ENCODE results near the gene NFIA. TPM values are rescaled to one million over a fixed set of nuclear protein-coding genes. Genes with fewer than 3 reads are reported as not detected.

NFIA gene
- total RNA-seq, 1 experiment from 2014 or later, result 38.6 TPM

GRCh38 chr1:61266738-61267137 is 184.4 kb downstream of the NFIA start:
- Mint-ChIP-seq H3K36me3 (ENCODE audit: insufficient read depth, unreplicated experiment) (no peaks in the 10 kb centered on the region), H3K4me1 (ENCODE audit: low read depth, unreplicated experiment) (peaks cover 14% of the 10 kb centered on the region), H3K27me3 (ENCODE audit: unreplicated experiment) (no peaks in the 10 kb centered on the region), H3K4me3 (ENCODE audit: low read depth, unreplicated experiment) (no peak overlapping the region), H3K9me3 (ENCODE audit: low read depth, unreplicated experiment) (no peaks in the 10 kb centered on the region), H3K27ac (ENCODE audit: unreplicated experiment) (no peak overlapping the region)
- CTCF ChIA-PET, result no interaction called here
- no peak for DNase-seq
- intact Hi-C loops (cut with micrococcal nuclease; ENCODE audit: unreplicated experiment), result no loop called here
- no TSS peak for BruUV-seq (replicated peaks)
- TF ChIP-seq CTCF (IDR thresholded peaks at IDR 0.05; ENCODE audit: unreplicated experiment), result no peak

- DNase-seq, result no peak
- no TSS peak for BruUV-seq (replicated peaks)
- CTCF ChIA-PET, result interaction anchor here (0.7 kb wide), 1 partner anchor 135 kb away, joined by 5 read pairs; no protein-coding TSS in a partner anchor
- no peak for TF ChIP-seq CTCF (IDR thresholded peaks at IDR 0.05; ENCODE audit: unreplicated experiment)
- H3K4me1 Mint-ChIP-seq (ENCODE audit: low read depth, unreplicated experiment), result peaks cover 14% of the 10 kb centered on the region
- H3K4me3 Mint-ChIP-seq (ENCODE audit: low read depth, unreplicated experiment), result no peak overlapping the region
- no peaks in the 10 kb centered on the region for H3K9me3 Mint-ChIP-seq (ENCODE audit: low read depth, unreplicated experiment)
- H3K27ac Mint-ChIP-seq (ENCODE audit: unreplicated experiment), result no peak overlapping the region
- no peaks in the 10 kb centered on the region for H3K36me3 Mint-ChIP-seq (ENCODE audit: insufficient read depth, unreplicated experiment)
- H3K27me3 Mint-ChIP-seq (ENCODE audit: unreplicated experiment), result no peaks in the 10 kb centered on the region
- intact Hi-C loops (cut with micrococcal nuclease; ENCODE audit: unreplicated experiment), result no loop called here
Measured at GRCh38 chr1:61268546-61269240, 186.3 kb downstream of the NFIA start.

DNA sequence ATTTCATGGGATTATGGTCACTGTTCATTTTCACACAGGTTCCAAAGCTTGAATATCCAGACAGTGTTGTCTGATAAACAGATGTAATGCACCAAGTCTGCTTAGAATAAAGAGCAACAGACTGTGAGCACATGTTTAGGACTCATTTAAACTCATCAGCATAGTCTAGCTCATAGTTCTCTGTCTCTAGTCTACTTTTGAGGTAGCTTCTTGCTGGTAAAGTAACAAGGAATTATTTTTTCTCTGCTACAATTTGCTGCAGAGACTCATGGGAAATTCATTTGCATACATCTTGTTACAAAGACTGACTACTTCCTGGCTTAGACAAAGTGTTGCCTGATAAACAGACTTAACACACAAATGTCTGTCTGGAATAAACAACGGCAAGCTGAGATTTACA is 187.2 kb downstream of the NFIA start:
- intact Hi-C loops (cut with micrococcal nuclease; ENCODE audit: unreplicated experiment), result no loop called here
- TF ChIP-seq CTCF (IDR thresholded peaks at IDR 0.05; ENCODE audit: unreplicated experiment), result no peak

GRCh38 chr1:61270107-61270506 is 187.7 kb downstream of the NFIA start:
- H3K27ac Mint-ChIP-seq (ENCODE audit: unreplicated experiment), result no peak overlapping the region
- no peaks in the 10 kb centered on the region for H3K27me3 Mint-ChIP-seq (ENCODE audit: unreplicated experiment)
- intact Hi-C loops (cut with micrococcal nuclease; ENCODE audit: unreplicated experiment), result no loop called here
- no peak overlapping the region for H3K4me3 Mint-ChIP-seq (ENCODE audit: low read depth, unreplicated experiment)
- CTCF ChIA-PET, result interaction anchor here (1.0 kb wide), 1 partner anchor 17 kb away, joined by 3 read pairs; no protein-coding TSS in a partner anchor
- H3K9me3 Mint-ChIP-seq (ENCODE audit: low read depth, unreplicated experiment), result no peaks in the 10 kb centered on the region
- no peaks in the 10 kb centered on the region for H3K36me3 Mint-ChIP-seq (ENCODE audit: insufficient read depth, unreplicated experiment)
- BruUV-seq (replicated peaks), result no TSS peak
- TF ChIP-seq CTCF (IDR thresholded peaks at IDR 0.05; ENCODE audit: unreplicated experiment), result no peak
- no peak for DNase-seq
- H3K4me1 Mint-ChIP-seq (ENCODE audit: low read depth, unreplicated experiment), result peaks cover 14% of the 10 kb centered on the region

More for the DNA sequence above, 187.2 kb downstream of the NFIA start:
- no peak overlapping the region for H3K4me3 Mint-ChIP-seq (ENCODE audit: low read depth, unreplicated experiment)
- no peaks in the 10 kb centered on the region for H3K27me3 Mint-ChIP-seq (ENCODE audit: unreplicated experiment)
- DNase-seq, result no peak
- CTCF ChIA-PET, result interaction anchor here (0.7 to 1.0 kb wide), 2 partner anchors 17 to 136 kb away, joined by 3 to 5 read pairs; no protein-coding TSS in a partner anchor
- H3K4me1 Mint-ChIP-seq (ENCODE audit: low read depth, unreplicated experiment), result peaks cover 14% of the 10 kb centered on the region
- H3K9me3 Mint-ChIP-seq (ENCODE audit: low read depth, unreplicated experiment), result no peaks in the 10 kb centered on the region
- no TSS peak for BruUV-seq (replicated peaks)
- H3K27ac Mint-ChIP-seq (ENCODE audit: unreplicated experiment), result no peak overlapping the region
- H3K36me3 Mint-ChIP-seq (ENCODE audit: insufficient read depth, unreplicated experiment), result no peaks in the 10 kb centered on the region

Measured in Calu3 (cell line).